Fibroblast of mammary gland (primary cell): ENCODE data around the gene C15orf61.
A peak's percentile ranks its signal among the peaks of the same experiment; 100 is the strongest.

Source experiments
- DNase-seq: peaks from one replicate; pipeline ENCODE4 v3.0.0-alpha.2; 2010; ENCODE audit warnings: low read depth
- H3K4me3 ChIP-seq: 2 replicates; pipeline ENCODE4 v1.5.1; 2011; ENCODE audit warnings: low read depth, mild to moderate bottlenecking, low read length, moderate library complexity; ENCODE audit not compliant: control insufficient read depth
- TF ChIP-seq, protein P1 (sequence below): conservative IDR thresholded peaks from 2 replicates; pipeline ENCODE4 v1.5.1; 2011; ENCODE audit warnings: low read depth, low read length, inconsistent platforms; ENCODE audit not compliant: control insufficient read depth, insufficient read depth

The C15orf61 gene

DNA sequence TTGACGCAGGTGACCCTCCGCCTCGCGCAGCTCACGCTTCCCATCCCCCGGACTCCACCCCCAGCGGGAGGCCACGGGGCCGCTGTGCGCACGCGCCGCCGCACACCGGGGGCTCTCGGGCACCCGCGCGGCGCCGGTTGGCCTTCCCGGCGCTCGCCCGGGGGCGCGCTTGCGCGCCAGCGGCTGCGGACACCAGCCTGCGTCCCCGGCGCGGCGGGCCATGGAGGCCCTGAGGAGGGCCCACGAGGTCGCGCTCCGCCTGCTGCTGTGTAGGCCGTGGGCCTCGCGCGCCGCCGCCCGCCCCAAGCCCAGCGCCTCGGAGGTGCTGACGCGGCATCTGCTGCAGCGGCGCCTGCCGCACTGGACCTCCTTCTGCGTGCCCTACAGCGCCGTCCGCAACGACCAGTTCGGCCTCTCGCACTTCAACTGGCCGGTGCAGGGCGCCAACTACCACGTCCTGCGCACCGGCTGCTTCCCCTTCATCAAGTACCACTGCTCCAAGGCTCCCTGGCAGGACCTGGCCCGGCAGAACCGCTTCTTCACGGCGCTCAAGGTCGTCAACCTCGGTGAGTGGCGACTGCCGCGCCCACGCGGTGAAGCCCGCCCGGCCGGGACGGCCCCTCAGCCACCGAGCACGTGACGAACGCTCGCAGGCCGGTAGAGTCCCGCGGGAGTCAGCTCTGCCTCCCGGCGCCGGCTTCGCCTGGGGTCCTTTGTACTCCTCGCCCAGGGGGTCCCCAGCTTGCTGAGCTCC lies at the start of gene C15orf61:
TSS of gene C15orf61 (plus strand) at position 103 of the 754 bp plus-strand sequence. CDS start at position 221, 118 bp downstream.
- DNase-seq = peak; percentile 67
- TF ChIP-seq, protein P1, sequence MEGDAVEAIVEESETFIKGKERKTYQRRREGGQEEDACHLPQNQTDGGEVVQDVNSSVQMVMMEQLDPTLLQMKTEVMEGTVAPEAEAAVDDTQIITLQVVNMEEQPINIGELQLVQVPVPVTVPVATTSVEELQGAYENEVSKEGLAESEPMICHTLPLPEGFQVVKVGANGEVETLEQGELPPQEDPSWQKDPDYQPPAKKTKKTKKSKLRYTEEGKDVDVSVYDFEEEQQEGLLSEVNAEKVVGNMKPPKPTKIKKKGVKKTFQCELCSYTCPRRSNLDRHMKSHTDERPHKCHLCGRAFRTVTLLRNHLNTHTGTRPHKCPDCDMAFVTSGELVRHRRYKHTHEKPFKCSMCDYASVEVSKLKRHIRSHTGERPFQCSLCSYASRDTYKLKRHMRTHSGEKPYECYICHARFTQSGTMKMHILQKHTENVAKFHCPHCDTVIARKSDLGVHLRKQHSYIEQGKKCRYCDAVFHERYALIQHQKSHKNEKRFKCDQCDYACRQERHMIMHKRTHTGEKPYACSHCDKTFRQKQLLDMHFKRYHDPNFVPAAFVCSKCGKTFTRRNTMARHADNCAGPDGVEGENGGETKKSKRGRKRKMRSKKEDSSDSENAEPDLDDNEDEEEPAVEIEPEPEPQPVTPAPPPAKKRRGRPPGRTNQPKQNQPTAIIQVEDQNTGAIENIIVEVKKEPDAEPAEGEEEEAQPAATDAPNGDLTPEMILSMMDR = no peak
- H3K4me3 ChIP-seq = peak within 1 kb of the TSS; percentile 75

DNA sequence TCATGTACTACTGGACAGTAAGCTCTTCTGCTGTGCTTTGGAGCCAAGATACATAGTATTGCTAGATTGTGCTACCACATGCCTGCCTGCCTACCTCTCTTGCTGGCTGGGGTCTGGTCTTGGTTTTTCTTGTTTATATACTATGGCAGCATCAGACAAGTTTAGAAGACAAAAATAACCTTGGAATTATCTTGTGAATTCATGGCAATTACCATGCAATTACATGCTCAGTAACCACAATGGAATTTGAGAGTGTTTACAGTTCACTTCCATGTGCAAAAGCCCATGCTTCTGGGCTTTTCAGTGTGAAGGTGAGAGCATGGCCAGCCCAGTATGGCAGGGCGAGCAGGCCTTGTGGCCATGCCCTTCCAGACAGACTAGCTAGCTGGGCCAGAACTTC lies 48.0 kb upstream of the C15orf61 start:
- DNase-seq = no peak
- H3K4me3 ChIP-seq = no peak overlapping the region
- TF ChIP-seq, protein P1 = no peak

DNA sequence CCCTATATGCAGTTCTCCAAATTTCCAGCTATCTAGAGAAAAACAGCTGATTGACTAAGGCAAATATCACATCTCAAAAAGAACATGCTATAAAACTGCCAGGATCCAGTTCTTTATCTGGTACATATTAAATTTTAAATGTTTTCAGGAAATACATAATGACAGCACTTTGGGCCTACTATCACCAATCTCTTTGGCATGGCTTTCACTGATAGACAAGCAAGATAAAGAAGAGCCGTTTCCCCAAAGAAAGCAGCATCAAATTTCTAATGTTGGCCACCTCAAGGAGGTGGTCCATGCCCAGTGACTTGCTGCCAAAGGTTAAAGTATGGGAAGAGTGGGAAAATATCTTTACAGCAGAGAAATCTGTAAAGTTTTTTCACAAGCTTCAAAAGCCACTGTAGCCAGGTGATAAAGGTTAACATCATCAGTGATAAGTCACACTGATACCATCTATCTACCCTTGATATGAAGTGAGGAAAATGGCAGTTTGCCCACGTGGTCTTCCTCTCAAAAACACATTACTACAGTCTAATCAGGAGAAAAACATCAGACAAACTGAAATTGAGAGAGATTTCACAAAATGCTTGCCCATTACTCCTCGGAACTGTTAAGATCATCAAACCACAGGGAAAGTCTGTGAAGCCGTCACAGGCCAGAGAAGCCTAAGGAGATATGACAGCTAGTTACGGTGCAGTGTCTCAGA lies 46.4 kb upstream of the C15orf61 start:
- no peak for DNase-seq
- TF ChIP-seq, protein P1 = no peak
- no peak overlapping the region for H3K4me3 ChIP-seq

DNA sequence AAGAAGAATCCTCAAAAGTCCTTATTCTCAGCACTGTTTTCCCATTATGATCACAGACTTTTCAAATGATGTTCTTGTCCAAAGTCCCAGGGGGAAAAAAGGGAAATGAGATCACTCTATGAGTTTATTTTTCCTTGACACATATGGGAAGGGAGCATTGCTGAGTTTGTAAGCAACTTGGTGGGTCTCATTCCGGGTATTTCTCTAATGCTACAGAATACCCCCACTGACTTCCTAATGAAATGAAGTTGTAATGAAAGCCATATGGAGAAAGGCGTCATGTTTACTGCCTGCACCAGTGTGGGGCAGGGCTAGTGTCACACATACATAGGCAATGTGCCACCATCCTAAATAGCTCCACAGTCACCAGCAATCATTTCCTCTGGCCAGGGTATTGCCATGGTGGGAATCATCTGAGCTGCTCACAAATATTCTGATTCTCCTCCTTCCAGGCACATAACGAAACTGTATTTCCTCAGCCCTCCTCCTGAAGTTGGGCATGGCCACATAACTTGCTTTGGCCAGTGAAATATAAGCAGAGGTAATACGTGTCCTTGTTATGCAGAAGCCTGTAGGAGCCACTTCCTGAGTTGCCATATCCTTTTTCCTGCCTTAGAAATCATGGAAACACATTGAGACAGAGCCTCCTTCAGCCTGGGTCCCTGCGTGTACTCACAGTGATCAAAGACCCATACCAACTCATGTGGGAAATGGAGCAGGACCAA lies 41.0 kb upstream of the C15orf61 start:
- TF ChIP-seq, protein P1 = no peak
- no peak overlapping the region for H3K4me3 ChIP-seq
- peak; percentile 89 for DNase-seq

DNA sequence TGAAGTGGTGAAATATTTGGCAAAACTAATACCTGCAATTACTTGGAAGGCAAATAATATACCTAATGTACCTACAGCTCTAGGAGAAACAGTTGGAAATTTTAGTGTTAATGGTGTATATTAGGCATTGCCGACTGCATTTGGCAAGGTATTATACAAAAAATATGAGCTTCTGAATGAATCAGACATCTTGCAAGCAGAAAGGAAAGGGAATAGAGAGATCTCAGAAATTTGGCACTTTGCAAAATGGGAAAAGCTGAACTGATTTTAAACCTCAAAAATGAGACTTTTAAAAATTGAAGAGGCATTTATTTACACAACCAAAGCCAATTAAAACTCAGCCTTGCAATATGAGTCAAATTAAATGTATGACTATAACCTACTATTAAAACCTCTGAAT lies 40.2 kb upstream of the C15orf61 start:
- no peak overlapping the region for H3K4me3 ChIP-seq
- TF ChIP-seq, protein P1 = no peak
- DNase-seq = no peak

DNA sequence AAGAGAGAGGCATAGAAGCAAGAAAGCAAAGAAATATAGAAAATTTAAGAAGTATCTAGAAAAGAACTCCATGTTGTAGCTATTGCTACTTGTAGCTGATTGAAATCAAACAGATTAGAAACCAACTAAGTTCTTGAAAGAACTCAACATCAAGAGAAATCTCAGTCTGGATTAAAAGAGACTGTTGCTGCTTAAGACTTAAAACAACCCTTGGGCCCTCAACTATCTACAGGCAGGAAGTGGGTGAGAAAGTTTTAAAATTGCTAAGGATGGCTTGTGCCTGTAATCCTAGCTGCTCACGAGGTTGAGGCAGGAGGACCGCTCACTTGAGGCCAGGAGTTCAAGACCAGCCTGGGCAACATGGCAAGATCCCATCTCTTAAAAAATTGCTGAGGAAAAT lies 39.3 kb upstream of the C15orf61 start:
- TF ChIP-seq, protein P1 = no peak
- DNase-seq = no peak
- no peak overlapping the region for H3K4me3 ChIP-seq
